HG03521 (cell line): ENCODE results near the gene OR6K2.

Source experiments
- ATAC-seq: cut with Tn5 transposase; IDR thresholded peaks from one replicate; pipeline ENCODE4 v1.9.1; 2021; ENCODE audit warnings: mild to moderate bottlenecking, moderate library complexity; ENCODE audit not compliant: unreplicated experiment

Gene OR6K2

GRCh38 chr1:158686111-158687009 is 14.1 kb downstream of the OR6K2 start, which contains the start of gene SPTA1:
Gene SPTA1, minus strand, starts transcription at chr1:158686715. Its CDS starts 198 bp downstream, at chr1:158686517.
- ATAC-seq, result no peak

GRCh38 chr1:158685085-158685484 is 15.4 kb downstream of the OR6K2 start:
- no peak for ATAC-seq

GRCh38 chr1:158681606-158682005 is 18.8 kb downstream of the OR6K2 start:
- no peak for ATAC-seq

GRCh38 chr1:158679289-158679688 is 21.2 kb downstream of the OR6K2 start:
- ATAC-seq, result no peak

GRCh38 chr1:158675563-158676323 is 24.7 kb downstream of the OR6K2 start:
- no peak for ATAC-seq

GRCh38 chr1:158674302-158674701 is 26.1 kb downstream of the OR6K2 start:
- ATAC-seq, result no peak

GRCh38 chr1:158666037-158666436 is 34.4 kb downstream of the OR6K2 start:
- ATAC-seq, result no peak

- no peak for ATAC-seq
These were observed 45.9 kb downstream of the OR6K2 start for GRCh38 chr1:158654571-158654970.

GRCh38 chr1:158654086-158654485 is 46.4 kb downstream of the OR6K2 start:
- ATAC-seq, result no peak

- no peak for ATAC-seq
These were observed 47.6 kb downstream of the OR6K2 start for GRCh38 chr1:158652721-158653334.
